ENCODE results near the gene LMOD2. TPM values are rescaled to one million over a fixed set of nuclear protein-coding genes. Genes with fewer than 3 reads are reported as not detected.

LMOD2 gene
- total RNA-seq, 1 donor from 2014 or later: not detected

DNA sequence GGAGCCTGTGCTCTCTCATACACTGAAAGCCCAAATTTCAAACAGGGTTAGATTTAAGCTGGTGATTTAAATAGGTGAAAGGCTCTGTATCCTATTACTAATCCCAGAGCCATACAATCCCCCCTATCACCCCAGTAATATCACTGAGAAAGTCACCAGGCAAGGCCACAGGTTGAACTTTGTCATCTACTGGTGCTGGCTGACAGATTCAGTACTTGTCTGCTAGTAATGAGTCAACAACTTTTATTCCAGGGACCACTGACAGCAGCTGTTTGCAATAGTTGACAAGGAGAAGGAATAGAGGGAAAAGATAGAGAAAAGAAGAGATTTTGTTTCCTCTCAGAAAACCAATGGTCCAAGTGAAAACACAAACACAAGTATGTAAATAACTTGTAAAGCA is 43.6 kb upstream of the LMOD2 start:
- Mint-ChIP-seq H3K4me1 (ENCODE audit: unreplicated experiment) (peaks cover 11% of the 10 kb centered on the region), H3K9me3 (ENCODE audit: unreplicated experiment) (no peaks in the 10 kb centered on the region), H3K27me3 (ENCODE audit: unreplicated experiment) (peaks cover 15% of the 10 kb centered on the region), H3K27ac (ENCODE audit: unreplicated experiment) (no peak overlapping the region), H3K36me3 (ENCODE audit: unreplicated experiment) (no peaks in the 10 kb centered on the region), H3K4me3 (ENCODE audit: unreplicated experiment) (no peak overlapping the region)
- no peak for TF ChIP-seq CTCF (IDR thresholded peaks at IDR 0.05)
- DNase-seq (ENCODE audit: extremely low spot score, unreplicated experiment): no peak

- Mint-ChIP-seq H3K36me3 (ENCODE audit: unreplicated experiment) (no peaks in the 10 kb centered on the region), H3K4me1 (ENCODE audit: unreplicated experiment) (peaks cover 11% of the 10 kb centered on the region), H3K9me3 (ENCODE audit: unreplicated experiment) (no peaks in the 10 kb centered on the region), H3K4me3 (ENCODE audit: unreplicated experiment) (no peak overlapping the region), H3K27ac (ENCODE audit: unreplicated experiment) (peak overlapping the region; percentile 14), H3K27me3 (ENCODE audit: unreplicated experiment) (peaks cover 13% of the 10 kb centered on the region)
- DNase-seq (ENCODE audit: extremely low spot score, unreplicated experiment): no peak
- no peak for TF ChIP-seq CTCF (IDR thresholded peaks at IDR 0.05)
These were observed 40.3 kb upstream of the LMOD2 start for GRCh38 chr7:123615344-123615743.

- no peak for DNase-seq (ENCODE audit: extremely low spot score, unreplicated experiment)
- H3K27me3 Mint-ChIP-seq (ENCODE audit: unreplicated experiment): peaks cover 13% of the 10 kb centered on the region
- H3K27ac Mint-ChIP-seq (ENCODE audit: unreplicated experiment): no peak overlapping the region
- no peak overlapping the region for H3K4me3 Mint-ChIP-seq (ENCODE audit: unreplicated experiment)
- TF ChIP-seq CTCF (IDR thresholded peaks at IDR 0.05): no peak
- H3K9me3 Mint-ChIP-seq (ENCODE audit: unreplicated experiment): no peaks in the 10 kb centered on the region
- H3K4me1 Mint-ChIP-seq (ENCODE audit: unreplicated experiment): peaks cover 11% of the 10 kb centered on the region
- no peaks in the 10 kb centered on the region for H3K36me3 Mint-ChIP-seq (ENCODE audit: unreplicated experiment)
These were observed 39.4 kb upstream of the LMOD2 start for GRCh38 chr7:123616223-123616622.

DNA sequence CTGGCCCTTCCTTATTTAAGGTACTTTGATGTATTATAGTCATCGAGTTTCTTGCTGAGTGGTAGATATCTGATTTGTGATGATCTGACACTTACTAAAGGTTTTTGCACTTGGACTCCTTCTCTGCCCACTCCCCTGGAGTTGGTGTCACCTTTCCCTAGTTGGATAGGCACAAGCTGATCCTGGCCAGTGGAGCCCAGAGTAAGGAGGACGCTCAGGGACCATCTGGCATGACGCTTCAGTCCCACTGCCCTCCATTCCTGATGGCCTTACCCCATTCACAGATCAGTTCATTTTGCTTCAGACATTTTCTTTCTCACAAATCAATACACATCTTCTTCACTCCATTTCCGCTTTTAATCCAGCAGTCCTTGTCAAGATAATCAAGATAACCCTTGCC is 34.0 kb upstream of the LMOD2 start:
- Mint-ChIP-seq H3K9me3 (ENCODE audit: unreplicated experiment) (no peaks in the 10 kb centered on the region), H3K4me3 (ENCODE audit: unreplicated experiment) (no peak overlapping the region), H3K36me3 (ENCODE audit: unreplicated experiment) (no peaks in the 10 kb centered on the region), H3K27ac (ENCODE audit: unreplicated experiment) (no peak overlapping the region), H3K4me1 (ENCODE audit: unreplicated experiment) (no peaks in the 10 kb centered on the region), H3K27me3 (ENCODE audit: unreplicated experiment) (peaks cover 3% of the 10 kb centered on the region)
- TF ChIP-seq CTCF (IDR thresholded peaks at IDR 0.05): no peak
- DNase-seq (ENCODE audit: extremely low spot score, unreplicated experiment): no peak

DNA sequence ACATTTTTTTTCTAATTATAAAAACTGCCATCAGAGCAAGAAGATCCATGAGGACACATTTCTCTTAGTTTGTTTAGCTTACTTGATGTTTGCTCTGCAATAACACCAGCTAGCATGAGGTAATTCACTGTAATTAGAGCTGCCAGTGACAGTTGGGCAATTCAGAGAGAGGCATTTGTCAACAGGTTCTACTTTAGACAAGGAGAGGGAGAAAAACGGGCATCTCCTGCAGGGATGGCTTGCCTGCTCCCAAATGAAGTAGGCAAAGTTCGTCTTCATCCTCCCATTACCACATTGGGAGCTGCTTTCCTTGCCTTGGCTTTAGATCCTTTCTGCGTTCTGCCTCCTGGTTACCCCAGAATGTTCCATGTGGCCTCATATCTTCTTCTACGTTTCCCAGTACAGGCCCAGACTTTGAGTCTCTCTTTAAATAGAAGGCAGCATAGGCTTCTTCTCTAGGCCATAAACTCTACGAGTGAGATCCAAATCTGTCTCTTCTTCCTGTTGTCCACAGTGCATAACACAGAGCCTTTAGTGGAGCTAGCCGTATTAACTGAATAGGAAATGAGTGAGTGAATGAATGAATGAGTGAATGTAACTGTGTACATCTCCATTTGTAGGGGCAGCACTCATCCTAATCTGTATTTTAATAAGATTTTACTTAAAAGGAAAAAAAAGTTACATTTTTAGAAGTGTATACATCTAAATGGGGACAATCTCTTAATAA is 32.8 kb upstream of the LMOD2 start:
- TF ChIP-seq CTCF (IDR thresholded peaks at IDR 0.05): no peak
- Mint-ChIP-seq H3K9me3 (ENCODE audit: unreplicated experiment) (no peaks in the 10 kb centered on the region), H3K4me1 (ENCODE audit: unreplicated experiment) (no peaks in the 10 kb centered on the region), H3K36me3 (ENCODE audit: unreplicated experiment) (no peaks in the 10 kb centered on the region), H3K27me3 (ENCODE audit: unreplicated experiment) (peaks cover 2% of the 10 kb centered on the region), H3K4me3 (ENCODE audit: unreplicated experiment) (no peak overlapping the region), H3K27ac (ENCODE audit: unreplicated experiment) (no peak overlapping the region)
- DNase-seq (ENCODE audit: extremely low spot score, unreplicated experiment): no peak

All from osteocyte (in vitro differentiated cells).